CD4-positive, alpha-beta T cell treated with Interleukin-2 at 100 ng/mL for 4 hours (primary cell): Measurements from ENCODE around the gene MISFA.
"Not testable (repeated sequence)": the region's sequence is repeated elsewhere in the genome, so short reads cannot be mapped to it uniquely, and the experiment has no call there.

Experiments
- DNase-seq: peaks from one replicate; pipeline ENCODE4 v3.0.0-alpha.2; 2020; ENCODE audit warnings: low spot score

Gene MISFA

GRCh38 chr11:18599739-18600230 lies at the start of gene MISFA:
Gene MISFA, plus strand, starts transcription at chr11:18599789. Its CDS starts 140 bp downstream, at chr11:18599929.
- no peak for DNase-seq

GRCh38 chr11:18563090-18563730 lies 36.4 kb upstream of the MISFA start:
- no peak for DNase-seq

GRCh38 chr11:18564149-18564548 lies 35.4 kb upstream of the MISFA start:
- no peak for DNase-seq

- no peak for DNase-seq
Observed at GRCh38 chr11:18566406-18566805, 33.2 kb upstream of the MISFA start.

GRCh38 chr11:18567081-18567480 lies 32.5 kb upstream of the MISFA start:
- DNase-seq = no peak

- no peak for DNase-seq
Observed at GRCh38 chr11:18575361-18575760, 24.2 kb upstream of the MISFA start.

- DNase-seq = peak; percentile 42
Observed at GRCh38 chr11:18578975-18579598, 20.5 kb upstream of the MISFA start.

GRCh38 chr11:18580113-18580766 lies 19.3 kb upstream of the MISFA start:
- no peak for DNase-seq

GRCh38 chr11:18581825-18582224 lies 17.8 kb upstream of the MISFA start:
- no peak for DNase-seq

GRCh38 chr11:18588297-18589252 lies 11.0 kb upstream of the MISFA start, which contains the start of gene UEVLD:
Gene UEVLD, minus strand, starts transcription at chr11:18588734. Its CDS starts 80 bp downstream, at chr11:18588654.
- DNase-seq = peak; percentile 53

- no peak for DNase-seq
Observed at GRCh38 chr11:18590571-18590970, 9.0 kb upstream of the MISFA start.

GRCh38 chr11:18594088-18594487 lies 5.5 kb upstream of the MISFA start:
- not testable (repeated sequence) for DNase-seq

GRCh38 chr11:18594999-18595749 lies 4.4 kb upstream of the MISFA start:
- DNase-seq = no peak

GRCh38 chr11:18600915-18601569 lies 1.5 kb downstream of the MISFA start:
- no peak for DNase-seq

GRCh38 chr11:18608376-18608775 lies 8.8 kb downstream of the MISFA start:
- DNase-seq = no peak

- DNase-seq = no peak
Observed at GRCh38 chr11:18611196-18611595, 11.6 kb downstream of the MISFA start.

GRCh38 chr11:18612394-18612793 lies 12.8 kb downstream of the MISFA start:
- no peak for DNase-seq

- DNase-seq = no peak
Observed at GRCh38 chr11:18614667-18615066, 15.1 kb downstream of the MISFA start.

GRCh38 chr11:18615628-18616392 lies 16.2 kb downstream of the MISFA start:
- DNase-seq = peak; percentile 44
